C4-2B (cell line): ENCODE results near the gene MYH16.

Experiments
- ZFX ChIP-seq: fragments of 450-650 bp; IDR thresholded peaks from 2 replicates; pipeline ENCODE4 v1.6.1; 2017
- TF ChIP-seq, protein P1 (sequence below): fragments of 450-650 bp; conservative IDR thresholded peaks from 2 replicates; pipeline ENCODE4 v1.5.1; 2017; ENCODE audit warnings: mild to moderate bottlenecking

DNA sequence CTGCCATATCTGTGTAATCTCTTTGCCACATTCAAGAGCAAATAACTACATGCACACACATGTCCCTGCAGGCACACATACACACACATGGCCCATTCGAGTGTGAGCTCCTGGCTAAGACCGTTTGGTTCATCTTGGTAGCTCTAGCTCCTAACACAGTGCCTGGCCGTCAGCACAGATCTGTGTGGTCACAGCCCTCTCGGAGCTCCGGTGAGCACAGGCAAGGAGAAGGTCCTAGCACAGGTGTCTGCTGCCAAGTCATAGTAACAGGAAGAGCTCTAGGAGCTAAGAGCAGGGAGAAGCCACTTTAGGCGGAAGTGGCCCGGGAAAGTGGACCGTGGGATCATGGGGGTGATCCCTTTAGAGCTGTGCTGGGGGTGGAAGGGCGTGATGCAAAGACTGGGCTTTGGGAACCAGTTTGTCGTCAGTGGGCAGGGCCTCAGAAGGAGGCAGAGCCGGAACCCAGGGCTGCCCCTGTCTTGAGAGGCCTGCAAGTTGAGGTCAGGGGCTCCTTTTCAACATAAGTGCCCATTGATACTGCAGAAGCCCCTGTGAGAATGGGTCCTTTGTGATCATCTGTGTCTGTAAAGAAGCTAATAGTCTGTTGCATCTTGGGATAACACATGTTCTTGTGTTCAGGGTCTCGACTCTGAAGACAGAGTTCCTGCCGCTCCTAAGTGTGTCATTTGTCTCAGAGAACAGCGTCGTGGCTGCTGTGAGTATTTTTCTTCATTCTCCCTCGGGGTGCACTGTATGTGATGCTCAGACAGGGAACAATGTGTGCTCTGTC is 85.3 kb downstream of the MYH16 start:
- TF ChIP-seq, protein P1, sequence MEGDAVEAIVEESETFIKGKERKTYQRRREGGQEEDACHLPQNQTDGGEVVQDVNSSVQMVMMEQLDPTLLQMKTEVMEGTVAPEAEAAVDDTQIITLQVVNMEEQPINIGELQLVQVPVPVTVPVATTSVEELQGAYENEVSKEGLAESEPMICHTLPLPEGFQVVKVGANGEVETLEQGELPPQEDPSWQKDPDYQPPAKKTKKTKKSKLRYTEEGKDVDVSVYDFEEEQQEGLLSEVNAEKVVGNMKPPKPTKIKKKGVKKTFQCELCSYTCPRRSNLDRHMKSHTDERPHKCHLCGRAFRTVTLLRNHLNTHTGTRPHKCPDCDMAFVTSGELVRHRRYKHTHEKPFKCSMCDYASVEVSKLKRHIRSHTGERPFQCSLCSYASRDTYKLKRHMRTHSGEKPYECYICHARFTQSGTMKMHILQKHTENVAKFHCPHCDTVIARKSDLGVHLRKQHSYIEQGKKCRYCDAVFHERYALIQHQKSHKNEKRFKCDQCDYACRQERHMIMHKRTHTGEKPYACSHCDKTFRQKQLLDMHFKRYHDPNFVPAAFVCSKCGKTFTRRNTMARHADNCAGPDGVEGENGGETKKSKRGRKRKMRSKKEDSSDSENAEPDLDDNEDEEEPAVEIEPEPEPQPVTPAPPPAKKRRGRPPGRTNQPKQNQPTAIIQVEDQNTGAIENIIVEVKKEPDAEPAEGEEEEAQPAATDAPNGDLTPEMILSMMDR: no peak
- no peak for TF ChIP-seq ZFX
